H54 (cell line): ENCODE measurements around the gene CBX8.
A peak's percentile ranks its signal among the peaks of the same experiment; 100 is the strongest.

Experiments used
- DNase-seq: peaks from one replicate; pipeline ENCODE4 v3.0.0; 2011; ENCODE audit warnings: low spot score, mixed read lengths; ENCODE audit not compliant: insufficient read length
- FAIRE-seq: peaks from 3 replicates; lab custom pipeline; 2011; peaks lifted over from hg19 to GRCh38; lab: Jason Lieb, UNC
- POLR2A ChIP-seq: IDR thresholded peaks from 2 replicates; pipeline ENCODE4 v1.6.1; 2011; ENCODE audit warnings: low read depth, mild to moderate bottlenecking, low read length

The CBX8 gene

GRCh38 chr17:79838522-79839274, 41.8 kb upstream of the CBX8 start:
- TF ChIP-seq POLR2A, result no peak
- no peak for FAIRE-seq
- no peak for DNase-seq

GRCh38 chr17:79837888-79838521, 41.1 kb upstream of the CBX8 start:
- TF ChIP-seq POLR2A, result no peak
- no peak for FAIRE-seq
- DNase-seq, result no peak

- no peak for TF ChIP-seq POLR2A
- DNase-seq, result peak; percentile 63
- no peak for FAIRE-seq
These were observed 40.4 kb upstream of the CBX8 start for GRCh38 chr17:79836972-79837887.

DNA sequence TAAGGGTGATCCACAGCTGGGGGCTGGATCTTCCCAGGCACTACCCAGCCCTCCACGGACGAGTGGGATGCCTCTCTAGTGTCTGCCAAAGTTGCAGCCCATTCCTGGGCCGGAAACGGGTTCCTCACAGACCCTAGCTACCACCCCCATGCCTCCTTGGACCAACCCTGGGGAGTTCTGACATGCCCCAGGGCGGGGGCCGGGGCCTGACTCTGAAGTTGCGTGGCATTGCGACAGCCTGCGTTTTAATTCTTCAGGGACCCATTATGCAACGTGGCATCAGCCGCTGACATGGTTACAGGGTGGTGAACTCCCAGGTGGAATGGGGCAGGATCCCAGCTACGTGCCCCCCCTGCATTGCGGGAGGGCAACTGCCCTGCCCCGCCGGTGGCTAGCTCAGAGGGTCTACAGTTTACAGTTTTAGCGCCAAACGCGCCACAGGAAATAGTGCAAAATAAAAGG, 39.7 kb upstream of the CBX8 start:
- DNase-seq (no peak), FAIRE-seq (no peak)
- TF ChIP-seq POLR2A, result no peak

DNA sequence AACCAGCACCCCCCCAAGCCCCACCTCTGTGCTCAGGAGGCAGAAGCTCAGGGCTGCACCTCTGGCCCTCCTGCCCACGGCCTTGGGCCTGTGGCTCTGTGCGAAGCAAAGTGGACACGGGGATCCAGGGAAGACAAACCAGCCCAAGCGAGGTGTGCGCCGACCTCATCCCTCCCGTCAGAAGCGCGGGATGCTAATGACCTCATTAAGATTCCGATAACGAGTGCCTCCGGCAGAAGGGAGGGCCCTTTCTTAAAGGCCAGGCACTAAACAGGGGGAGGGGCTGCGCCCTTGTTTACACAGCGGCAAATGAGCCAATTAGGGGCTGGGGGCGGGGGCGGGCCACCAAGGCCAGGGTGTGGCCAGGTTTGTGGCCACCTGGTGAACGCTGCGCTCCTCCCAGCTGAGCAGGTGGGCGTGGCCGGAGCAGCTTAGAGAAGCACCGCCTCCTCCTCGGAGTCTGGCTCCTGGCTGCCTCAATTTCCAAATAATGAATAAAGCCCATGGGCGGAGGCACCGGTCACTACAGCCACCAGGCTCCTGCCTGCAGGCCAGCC, 39.2 kb upstream of the CBX8 start:
- no peak for TF ChIP-seq POLR2A
- no peak for FAIRE-seq
- no peak for DNase-seq

- no peak for TF ChIP-seq POLR2A
- no peak for DNase-seq
These were observed 38.6 kb upstream of the CBX8 start for GRCh38 chr17:79835470-79835899.

GRCh38 chr17:79834565-79835469, 37.9 kb upstream of the CBX8 start:
- DNase-seq, result no peak
- FAIRE-seq, result no peak

More at GRCh38 chr17:79835470-79835899, 38.6 kb upstream of the CBX8 start:
- no peak for FAIRE-seq

DNA sequence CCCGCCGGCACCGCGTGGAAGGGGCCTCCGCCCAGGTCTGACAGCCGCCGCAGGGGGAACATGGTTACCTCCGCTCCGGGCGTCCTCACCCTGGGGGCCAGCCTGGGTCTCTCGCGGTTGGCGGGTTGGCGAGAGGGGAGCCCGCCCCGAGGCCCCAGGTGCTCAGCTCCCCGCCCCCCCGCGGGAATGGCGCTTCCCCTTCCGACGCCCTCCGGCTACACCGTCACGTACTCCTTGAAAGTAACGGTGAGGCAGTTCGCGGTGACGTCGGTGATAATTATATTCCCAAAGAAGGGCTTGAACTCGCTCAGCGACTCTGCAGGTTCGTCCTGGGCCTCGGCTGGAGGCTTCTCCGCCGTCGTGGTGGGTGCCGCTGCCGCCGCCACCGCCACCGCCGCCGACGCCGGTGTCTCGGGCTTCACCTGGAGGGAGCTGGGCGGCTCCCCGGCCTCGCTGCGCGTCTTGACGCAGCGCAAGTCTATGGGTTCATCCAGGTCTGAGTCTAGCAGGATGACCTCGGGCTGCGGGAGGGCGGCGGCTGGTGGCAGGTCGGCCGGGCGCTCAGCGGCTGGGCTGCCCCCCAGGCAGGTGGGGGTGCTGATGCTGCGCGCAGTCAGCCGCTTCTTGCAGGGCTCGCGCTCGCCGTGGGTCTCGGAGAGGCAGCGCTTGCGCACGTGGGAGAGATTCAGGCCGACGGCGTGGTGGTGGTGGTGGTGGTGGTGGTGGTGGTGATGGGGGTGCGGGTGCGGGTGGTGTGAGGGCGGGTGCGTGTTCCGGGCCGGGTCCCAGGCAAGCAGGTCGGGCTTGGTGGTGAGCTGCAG, 37.1 kb upstream of the CBX8 start:
- DNase-seq (no peak), FAIRE-seq (no peak)
- TF ChIP-seq POLR2A, result no peak

More at GRCh38 chr17:79834565-79835469, 37.9 kb upstream of the CBX8 start:
- TF ChIP-seq POLR2A, result no peak

- no peak for TF ChIP-seq POLR2A
- FAIRE-seq (no peak), DNase-seq (no peak)
These were observed 36.2 kb upstream of the CBX8 start for GRCh38 chr17:79833110-79833450.

- no peak for FAIRE-seq
- peak; percentile 89 for DNase-seq
- no peak for TF ChIP-seq POLR2A
These were observed 35.6 kb upstream of the CBX8 start for GRCh38 chr17:79832218-79833109.

- peak; percentile 80 for DNase-seq
- TF ChIP-seq POLR2A, result no peak
- FAIRE-seq, result no peak
These were observed 34.7 kb upstream of the CBX8 start for GRCh38 chr17:79831265-79832217.
